Neural cell (in vitro differentiated cells): ENCODE measurements around the gene CD2.

Source experiments
- EP300 ChIP-seq: fragments of 450-650 bp; conservative IDR thresholded peaks from 2 replicates; pipeline ENCODE4 v1.6.1; 2014; ENCODE audit warnings: antibody characterized with exemption, mild to moderate bottlenecking, moderate library complexity; ENCODE audit not compliant: poor library complexity, severe bottlenecking
- EZH2 ChIP-seq: fragments of 200-600, 300-800 bp; shearing (Covaris generic), sonication (generic); IDR thresholded peaks from 2 replicates; pipeline ENCODE4 v1.6.1; 2014; ENCODE audit warnings: antibody characterized with exemption, low read length, borderline replicate concordance, mild to moderate bottlenecking; ENCODE audit not compliant: insufficient read depth, poor library complexity, severe bottlenecking
- POLR2AphosphoS5 ChIP-seq: IDR thresholded peaks from 2 replicates; pipeline ENCODE4 v1.6.1; 2012
- RAD21 ChIP-seq: fragments of 450-650 bp; conservative IDR thresholded peaks from 2 replicates; pipeline ENCODE4 v1.6.1; 2014; ENCODE audit warnings: antibody characterized with exemption, mild to moderate bottlenecking, moderate library complexity
- TAF1 ChIP-seq: IDR thresholded peaks from 2 replicates; pipeline ENCODE4 v1.6.1; 2012; ENCODE audit warnings: low read depth
- TF ChIP-seq, protein P1 (sequence below): fragments of 450-650 bp; IDR thresholded peaks from 2 replicates; pipeline ENCODE4 v1.5.1; 2014; ENCODE audit warnings: antibody characterized with exemption, mild to moderate bottlenecking, moderate library complexity; ENCODE audit not compliant: poor library complexity, severe bottlenecking
- TF ChIP-seq, protein P2 (sequence below): IDR thresholded peaks from 2 replicates; pipeline ENCODE4 v1.6.1; 2012; ENCODE audit warnings: borderline replicate concordance

DNA sequence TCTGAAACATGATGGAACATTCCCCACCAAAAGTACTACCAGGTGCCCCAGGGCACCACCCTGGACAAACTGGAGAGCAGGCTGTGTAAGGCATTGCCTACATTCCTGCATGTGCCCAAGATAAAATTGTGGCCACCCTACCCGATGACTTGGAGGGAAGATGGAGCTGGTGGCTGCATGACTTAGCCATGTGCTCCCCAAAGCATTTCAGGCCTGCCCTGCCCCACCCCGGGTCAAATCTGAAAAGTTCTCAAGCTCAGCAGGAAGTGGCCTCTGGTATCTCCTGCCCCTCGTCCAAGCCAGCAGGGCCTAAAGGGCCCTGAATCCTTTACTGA is 8.5 kb downstream of the CD2 start:
- TF ChIP-seq EP300 (no peak), TAF1 (no peak), POLR2AphosphoS5 (no peak), EZH2 (no peak), RAD21 (no peak)
- TF ChIP-seq, protein P1, sequence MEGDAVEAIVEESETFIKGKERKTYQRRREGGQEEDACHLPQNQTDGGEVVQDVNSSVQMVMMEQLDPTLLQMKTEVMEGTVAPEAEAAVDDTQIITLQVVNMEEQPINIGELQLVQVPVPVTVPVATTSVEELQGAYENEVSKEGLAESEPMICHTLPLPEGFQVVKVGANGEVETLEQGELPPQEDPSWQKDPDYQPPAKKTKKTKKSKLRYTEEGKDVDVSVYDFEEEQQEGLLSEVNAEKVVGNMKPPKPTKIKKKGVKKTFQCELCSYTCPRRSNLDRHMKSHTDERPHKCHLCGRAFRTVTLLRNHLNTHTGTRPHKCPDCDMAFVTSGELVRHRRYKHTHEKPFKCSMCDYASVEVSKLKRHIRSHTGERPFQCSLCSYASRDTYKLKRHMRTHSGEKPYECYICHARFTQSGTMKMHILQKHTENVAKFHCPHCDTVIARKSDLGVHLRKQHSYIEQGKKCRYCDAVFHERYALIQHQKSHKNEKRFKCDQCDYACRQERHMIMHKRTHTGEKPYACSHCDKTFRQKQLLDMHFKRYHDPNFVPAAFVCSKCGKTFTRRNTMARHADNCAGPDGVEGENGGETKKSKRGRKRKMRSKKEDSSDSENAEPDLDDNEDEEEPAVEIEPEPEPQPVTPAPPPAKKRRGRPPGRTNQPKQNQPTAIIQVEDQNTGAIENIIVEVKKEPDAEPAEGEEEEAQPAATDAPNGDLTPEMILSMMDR, result no peak
- TF ChIP-seq, protein P2, sequence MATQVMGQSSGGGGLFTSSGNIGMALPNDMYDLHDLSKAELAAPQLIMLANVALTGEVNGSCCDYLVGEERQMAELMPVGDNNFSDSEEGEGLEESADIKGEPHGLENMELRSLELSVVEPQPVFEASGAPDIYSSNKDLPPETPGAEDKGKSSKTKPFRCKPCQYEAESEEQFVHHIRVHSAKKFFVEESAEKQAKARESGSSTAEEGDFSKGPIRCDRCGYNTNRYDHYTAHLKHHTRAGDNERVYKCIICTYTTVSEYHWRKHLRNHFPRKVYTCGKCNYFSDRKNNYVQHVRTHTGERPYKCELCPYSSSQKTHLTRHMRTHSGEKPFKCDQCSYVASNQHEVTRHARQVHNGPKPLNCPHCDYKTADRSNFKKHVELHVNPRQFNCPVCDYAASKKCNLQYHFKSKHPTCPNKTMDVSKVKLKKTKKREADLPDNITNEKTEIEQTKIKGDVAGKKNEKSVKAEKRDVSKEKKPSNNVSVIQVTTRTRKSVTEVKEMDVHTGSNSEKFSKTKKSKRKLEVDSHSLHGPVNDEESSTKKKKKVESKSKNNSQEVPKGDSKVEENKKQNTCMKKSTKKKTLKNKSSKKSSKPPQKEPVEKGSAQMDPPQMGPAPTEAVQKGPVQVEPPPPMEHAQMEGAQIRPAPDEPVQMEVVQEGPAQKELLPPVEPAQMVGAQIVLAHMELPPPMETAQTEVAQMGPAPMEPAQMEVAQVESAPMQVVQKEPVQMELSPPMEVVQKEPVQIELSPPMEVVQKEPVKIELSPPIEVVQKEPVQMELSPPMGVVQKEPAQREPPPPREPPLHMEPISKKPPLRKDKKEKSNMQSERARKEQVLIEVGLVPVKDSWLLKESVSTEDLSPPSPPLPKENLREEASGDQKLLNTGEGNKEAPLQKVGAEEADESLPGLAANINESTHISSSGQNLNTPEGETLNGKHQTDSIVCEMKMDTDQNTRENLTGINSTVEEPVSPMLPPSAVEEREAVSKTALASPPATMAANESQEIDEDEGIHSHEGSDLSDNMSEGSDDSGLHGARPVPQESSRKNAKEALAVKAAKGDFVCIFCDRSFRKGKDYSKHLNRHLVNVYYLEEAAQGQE, result no peak
